K562 (cell line): ENCODE data around the gene SAMD14. TPM values are rescaled to one million over a fixed set of nuclear protein-coding genes. Genes with fewer than 3 reads are reported as not detected.

Experiments used
- U2AF1 ChIP-seq: fragments of 200-400 bp; formaldehyde crosslinking; optimal IDR thresholded peaks from 2 replicates; pipeline ENCODE3; 2017; ENCODE audit warnings: mild to moderate bottlenecking, low read depth, low read length, moderate library complexity
- YY1 ChIP-seq, 3 experiments: IDR thresholded peaks; 2 replicates each; pipeline ENCODE4 v1.6.1; 2011; ENCODE audit warnings: low read length in 2 of 3, mild to moderate bottlenecking in 2 of 3, moderate library complexity in 2 of 3, borderline replicate concordance in 1 of 3, control low read depth in 1 of 3, low read depth in 1 of 3; ENCODE audit not compliant: insufficient read depth in 3 of 3, insufficient replicate concordance in 2 of 3, control insufficient read depth in 1 of 3, insufficient read length in 1 of 3; ENCODE audit errors: extremely low read depth in 1 of 3
- polyA plus RNA-seq, 8 experiments: library from polyadenylated mRNA; depleted of rRNA in 4 of 8; stranded (reverse) in 5 of 8; unstranded in 3 of 8; fragments of >200 nt; fragmentation: Nextera tagmentation in 2 of 8; fragmentation: Illumina TruSeq in 1 of 8; extraction: Ambion mirVana in 2 of 8; extraction: Trizol in 1 of 8; gene quantifications; 2 replicates each; pipeline versions ENCODE4 v1.2.1 to v1.2.3, GENCODE V29; 2011 to 2014; ENCODE audit warnings: inconsistent platforms in 1 of 8, missing spikeins in 1 of 8
- total RNA-seq, 7 experiments: library from RNA; depleted of rRNA in 6 of 7; stranded (reverse); fragments of >200 nt in 6 of 7; fragmentation: Illumina TruSeq in 2 of 7; extraction: Trizol in 2 of 7; gene quantifications; 2 replicates each; pipeline versions ENCODE4 v1.2.1 to v1.2.3, GENCODE V29; 2011 to 2021; ENCODE audit warnings: low replicate concordance in 1 of 7
- TF ChIP-seq, protein P1 (sequence below), 2 experiments: fragments of 450-650 bp; formaldehyde crosslinking in 1 of 2; IDR thresholded peaks; 2 replicates each; pipeline versions ENCODE4 v1.4.0 to v1.6.1; 2014 to 2020; ENCODE audit warnings: mild to moderate bottlenecking in 2 of 2, borderline replicate concordance in 1 of 2, low read depth in 1 of 2
- TF ChIP-seq, protein P2 (sequence below): fragments of 200-800 bp; sonication (Bioruptor generic); IDR thresholded peaks from 2 replicates; pipeline ENCODE4 v1.6.1; 2017; ENCODE audit warnings: missing genetic modification characterization, missing compliant biosample characterization

The SAMD14 gene
- total and polyA plus RNA-seq, 9 of the 15 experiments (the other 6 are each of a cell fraction or from before 2014, with no cell fraction given), result 0.04 to 0.07 TPM; not detected in 7

DNA sequence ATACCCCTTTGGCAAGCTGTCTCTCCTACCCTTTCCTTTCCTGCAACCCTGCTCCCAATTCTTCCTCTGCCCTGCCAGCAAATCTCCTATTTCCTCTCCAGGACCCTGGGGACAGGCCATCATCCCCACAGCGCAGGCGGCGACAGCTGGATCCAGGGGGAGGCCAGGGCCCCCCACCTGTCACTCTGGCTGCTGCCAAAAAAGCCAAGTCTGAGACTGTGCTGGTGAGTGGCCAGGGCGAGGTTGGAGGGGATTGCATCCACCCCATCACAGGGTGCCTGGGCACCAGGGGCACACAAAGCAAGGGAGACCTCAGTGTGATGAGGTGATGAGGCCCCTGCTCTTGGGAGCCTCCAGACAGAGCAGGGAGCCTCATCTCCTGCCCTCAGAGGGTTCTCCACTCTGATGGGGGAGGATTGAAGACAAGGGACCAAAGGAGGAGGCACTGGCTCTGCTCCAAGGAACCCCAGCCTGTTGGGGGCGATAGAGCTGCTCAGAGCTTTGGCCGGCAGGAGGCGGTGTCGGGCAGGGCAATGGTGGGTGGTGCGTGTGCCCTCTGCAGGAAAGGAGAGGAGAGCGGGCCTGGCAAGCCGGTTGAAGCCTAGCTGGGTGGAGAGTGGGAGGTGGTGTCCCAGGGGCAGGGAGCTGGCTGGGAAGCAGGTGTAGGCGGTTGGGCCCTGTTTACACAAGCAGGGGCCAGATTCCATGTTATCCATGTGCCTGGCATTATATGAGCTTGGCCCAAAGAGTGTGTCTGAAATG, 50.4 kb downstream of the SAMD14 start (continued):
- TF ChIP-seq, protein P1, sequence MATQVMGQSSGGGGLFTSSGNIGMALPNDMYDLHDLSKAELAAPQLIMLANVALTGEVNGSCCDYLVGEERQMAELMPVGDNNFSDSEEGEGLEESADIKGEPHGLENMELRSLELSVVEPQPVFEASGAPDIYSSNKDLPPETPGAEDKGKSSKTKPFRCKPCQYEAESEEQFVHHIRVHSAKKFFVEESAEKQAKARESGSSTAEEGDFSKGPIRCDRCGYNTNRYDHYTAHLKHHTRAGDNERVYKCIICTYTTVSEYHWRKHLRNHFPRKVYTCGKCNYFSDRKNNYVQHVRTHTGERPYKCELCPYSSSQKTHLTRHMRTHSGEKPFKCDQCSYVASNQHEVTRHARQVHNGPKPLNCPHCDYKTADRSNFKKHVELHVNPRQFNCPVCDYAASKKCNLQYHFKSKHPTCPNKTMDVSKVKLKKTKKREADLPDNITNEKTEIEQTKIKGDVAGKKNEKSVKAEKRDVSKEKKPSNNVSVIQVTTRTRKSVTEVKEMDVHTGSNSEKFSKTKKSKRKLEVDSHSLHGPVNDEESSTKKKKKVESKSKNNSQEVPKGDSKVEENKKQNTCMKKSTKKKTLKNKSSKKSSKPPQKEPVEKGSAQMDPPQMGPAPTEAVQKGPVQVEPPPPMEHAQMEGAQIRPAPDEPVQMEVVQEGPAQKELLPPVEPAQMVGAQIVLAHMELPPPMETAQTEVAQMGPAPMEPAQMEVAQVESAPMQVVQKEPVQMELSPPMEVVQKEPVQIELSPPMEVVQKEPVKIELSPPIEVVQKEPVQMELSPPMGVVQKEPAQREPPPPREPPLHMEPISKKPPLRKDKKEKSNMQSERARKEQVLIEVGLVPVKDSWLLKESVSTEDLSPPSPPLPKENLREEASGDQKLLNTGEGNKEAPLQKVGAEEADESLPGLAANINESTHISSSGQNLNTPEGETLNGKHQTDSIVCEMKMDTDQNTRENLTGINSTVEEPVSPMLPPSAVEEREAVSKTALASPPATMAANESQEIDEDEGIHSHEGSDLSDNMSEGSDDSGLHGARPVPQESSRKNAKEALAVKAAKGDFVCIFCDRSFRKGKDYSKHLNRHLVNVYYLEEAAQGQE (IDR thresholded peaks at IDR 0.05; ENCODE audit: borderline replicate concordance), result 0 out of 2 replicates have a peak, but pooled peaks have one; percentile 11
- TF ChIP-seq, protein P1 (CRISPR knock-in tag; IDR thresholded peaks at IDR 0.05; ENCODE audit: low read depth), result no peak
- peak in 2 of 3 experiments; percentile 64 to 80 for TF ChIP-seq YY1 (IDR thresholded peaks at IDR 0.05; ENCODE audit: borderline replicate concordance in 1 of 3, control insufficient read depth in 1 of 3, extremely low read depth in 1 of 3, insufficient read depth in 3 of 3, insufficient read length in 1 of 3, insufficient replicate concordance in 2 of 3, low read depth in 1 of 3, low read length in 2 of 3)
- TF ChIP-seq, protein P2, sequence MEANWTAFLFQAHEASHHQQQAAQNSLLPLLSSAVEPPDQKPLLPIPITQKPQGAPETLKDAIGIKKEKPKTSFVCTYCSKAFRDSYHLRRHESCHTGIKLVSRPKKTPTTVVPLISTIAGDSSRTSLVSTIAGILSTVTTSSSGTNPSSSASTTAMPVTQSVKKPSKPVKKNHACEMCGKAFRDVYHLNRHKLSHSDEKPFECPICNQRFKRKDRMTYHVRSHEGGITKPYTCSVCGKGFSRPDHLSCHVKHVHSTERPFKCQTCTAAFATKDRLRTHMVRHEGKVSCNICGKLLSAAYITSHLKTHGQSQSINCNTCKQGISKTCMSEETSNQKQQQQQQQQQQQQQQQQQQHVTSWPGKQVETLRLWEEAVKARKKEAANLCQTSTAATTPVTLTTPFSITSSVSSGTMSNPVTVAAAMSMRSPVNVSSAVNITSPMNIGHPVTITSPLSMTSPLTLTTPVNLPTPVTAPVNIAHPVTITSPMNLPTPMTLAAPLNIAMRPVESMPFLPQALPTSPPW, result peak; percentile 33; the same call in 1 of the 2 replicates
- no peak for TF ChIP-seq U2AF1
